GM18519 (cell line): Measurements from ENCODE around the gene ERH.

Source experiments
- ATAC-seq: cut with Tn5 transposase; IDR thresholded peaks from one replicate; pipeline ENCODE4 v1.9.1; 2021; ENCODE audit warnings: mild to moderate bottlenecking, moderate library complexity; ENCODE audit not compliant: unreplicated experiment, low FRiP score

The ERH gene

GRCh38 chr14:69357544-69358200, 40.4 kb downstream of the ERH start:
- no peak for ATAC-seq

GRCh38 chr14:69356903-69357543, 41.1 kb downstream of the ERH start:
- ATAC-seq = no peak

GRCh38 chr14:69355607-69356281, 42.4 kb downstream of the ERH start:
- ATAC-seq = no peak

- no peak for ATAC-seq
These were observed 42.9 kb downstream of the ERH start for GRCh38 chr14:69355154-69355597.

- ATAC-seq = peak; percentile 60
These were observed 43.5 kb downstream of the ERH start for GRCh38 chr14:69354383-69355153.

GRCh38 chr14:69353168-69353567, 44.9 kb downstream of the ERH start:
- no peak for ATAC-seq

- ATAC-seq = no peak
These were observed 46.2 kb downstream of the ERH start for GRCh38 chr14:69351911-69352310.

- ATAC-seq = no peak
These were observed 46.7 kb downstream of the ERH start for GRCh38 chr14:69351385-69351784.

- ATAC-seq = no peak
These were observed 47.2 kb downstream of the ERH start for GRCh38 chr14:69350892-69351291.

GRCh38 chr14:69349091-69349777, 48.9 kb downstream of the ERH start:
- ATAC-seq = no peak

GRCh38 chr14:69346710-69347109, 51.4 kb downstream of the ERH start:
- no peak for ATAC-seq

- ATAC-seq = no peak
These were observed 52.7 kb downstream of the ERH start for GRCh38 chr14:69345402-69345801.

GRCh38 chr14:69344171-69344570, 53.9 kb downstream of the ERH start:
- no peak for ATAC-seq

- no peak for ATAC-seq
These were observed 55.1 kb downstream of the ERH start for GRCh38 chr14:69342928-69343525.

- no peak for ATAC-seq
These were observed 58.7 kb downstream of the ERH start for GRCh38 chr14:69339426-69339825.

GRCh38 chr14:69337984-69338383, 60.1 kb downstream of the ERH start:
- ATAC-seq = no peak

GRCh38 chr14:69335371-69335771, 62.7 kb downstream of the ERH start:
- ATAC-seq = no peak

- ATAC-seq = no peak
These were observed 63.5 kb downstream of the ERH start for GRCh38 chr14:69334576-69334975.

- ATAC-seq = no peak
These were observed 64.2 kb downstream of the ERH start for GRCh38 chr14:69333791-69334337.
